IMR-90 (cell line): ENCODE results near the gene KCTD13. TPM values are rescaled to one million over a fixed set of nuclear protein-coding genes. Genes with fewer than 3 reads are reported as not detected.

ENCODE experiments used
- ATAC-seq: fragments of 200-7000 bp; cut with Tn5 transposase; 2 replicates; pipeline ENCODE4 v1.9.1; 2020; ENCODE audit warnings: low read depth, mild to moderate bottlenecking, moderate library complexity
- BruUV-seq: library from RNA; stranded (reverse); fragments of 400-500 nt; replicated peaks from 2 replicates; lab custom pipeline; 2021; lab: Mats Ljungman, UMichigan
- CTCF ChIA-PET: fragments of 300-600 bp; formaldehyde crosslinking; extraction: SDS; loops from one replicate; lab custom pipeline; 2021; ENCODE audit warnings: antibody characterized with exemption; lab: Yijun Ruan, JAX
- POLR2A ChIA-PET: fragments of 300-600 bp; sonication (Branson Sonifier 250); formaldehyde crosslinking; loops from one replicate; lab custom pipeline; 2022; ENCODE audit warnings: antibody characterized with exemption; ENCODE audit not compliant: unreplicated experiment; lab: Charles Lee
- DNase-seq: peaks from one replicate; pipeline ENCODE4 v3.0.0; 2013
- H2AFZ ChIP-seq: replicated peaks from 2 replicates; pipeline ENCODE3; 2013; ENCODE audit warnings: low read length, mild to moderate bottlenecking; ENCODE audit not compliant: poor library complexity
- H2AK5ac ChIP-seq: 2 replicates; pipeline ENCODE4 v1.6.1; 2013; ENCODE audit warnings: low read depth, low read length, inconsistent platforms
- H2AK9ac ChIP-seq: replicated peaks from 2 replicates; pipeline ENCODE3; 2013; ENCODE audit warnings: mild to moderate bottlenecking, low read depth, low read length, moderate library complexity; ENCODE audit not compliant: poor library complexity
- H2BK120ac ChIP-seq: 2 replicates; pipeline ENCODE4 v1.6.1; 2013; ENCODE audit warnings: low read depth, low read length, inconsistent platforms
- H2BK15ac ChIP-seq: 3 replicates; pipeline ENCODE4 v1.6.1; 2013; ENCODE audit warnings: low read depth, low read length, inconsistent platforms
- H2BK20ac ChIP-seq: 2 replicates; pipeline ENCODE4 v1.6.1; 2013; ENCODE audit warnings: low read depth, mild to moderate bottlenecking, inconsistent platforms, low read length, moderate library complexity
- H2BK5ac ChIP-seq: 2 replicates; pipeline ENCODE4 v1.6.1; 2013; ENCODE audit warnings: mild to moderate bottlenecking, low read depth, low read length, inconsistent platforms; ENCODE audit not compliant: poor library complexity, severe bottlenecking
- H3K14ac ChIP-seq: replicated peaks from 2 replicates; pipeline ENCODE4 v1.6.1; 2013; ENCODE audit warnings: low read depth, low read length, inconsistent platforms
- H3K18ac ChIP-seq: 2 replicates; pipeline ENCODE4 v1.6.1; 2013; ENCODE audit warnings: low read depth, low read length, control low read depth
- H3K23ac ChIP-seq: 2 replicates; pipeline ENCODE4 v1.6.1; 2013; ENCODE audit warnings: low read depth, low read length, inconsistent platforms
- H3K27ac ChIP-seq: 2 replicates; pipeline ENCODE4 v1.5.1; 2013; ENCODE audit warnings: mild to moderate bottlenecking, control low read depth, low read length; ENCODE audit not compliant: insufficient read depth
- H3K27me3 ChIP-seq: 2 replicates; pipeline ENCODE4 v1.6.1; 2013; ENCODE audit warnings: low read length; ENCODE audit not compliant: control insufficient read depth, insufficient read depth
- H3K36me3 ChIP-seq: 2 replicates; pipeline ENCODE4 v1.6.1; 2013; ENCODE audit warnings: low read length, mixed read lengths; ENCODE audit not compliant: control insufficient read depth, insufficient read depth
- H3K4ac ChIP-seq: 2 replicates; pipeline ENCODE4 v1.6.1; 2013; ENCODE audit warnings: low read depth, low read length, inconsistent platforms
- H3K4me1 ChIP-seq: 2 replicates; pipeline ENCODE4 v1.6.1; 2013; ENCODE audit warnings: low read length, mixed read lengths; ENCODE audit not compliant: control insufficient read depth, insufficient read depth
- H3K4me2 ChIP-seq: 2 replicates; pipeline ENCODE4 v1.6.1; 2013; ENCODE audit warnings: low read depth, mild to moderate bottlenecking, control low read depth, low read length, moderate library complexity
- H3K4me3 ChIP-seq: 2 replicates; pipeline ENCODE4 v1.5.1; 2013; ENCODE audit warnings: low read depth, mild to moderate bottlenecking, control low read depth, low read length, moderate library complexity; ENCODE audit not compliant: insufficient read depth
- H3K56ac ChIP-seq: 2 replicates; pipeline ENCODE4 v1.6.1; 2013; ENCODE audit warnings: low read length, inconsistent platforms; ENCODE audit not compliant: insufficient read depth; ENCODE audit errors: extremely low read depth
- H3K79me1 ChIP-seq, 2 experiments: 2 replicates each; pipeline ENCODE4 v1.6.1; 2013; ENCODE audit warnings: low read length in 2 of 2, inconsistent platforms in 1 of 2, low read depth in 1 of 2
- H3K9ac ChIP-seq: 2 replicates; pipeline ENCODE4 v1.6.1; 2013; ENCODE audit warnings: low read depth, low read length, control low read depth
- H3K9me1 ChIP-seq: 2 replicates; pipeline ENCODE4 v1.6.1; 2013; ENCODE audit warnings: low read length, inconsistent platforms; ENCODE audit not compliant: insufficient read depth
- H3K9me3 ChIP-seq: 2 replicates; pipeline ENCODE4 v1.6.1; 2013; ENCODE audit warnings: low read length; ENCODE audit not compliant: control insufficient read depth, insufficient read depth
- H4K20me1 ChIP-seq: 2 replicates; pipeline ENCODE4 v1.6.1; 2013; ENCODE audit warnings: low read length, inconsistent platforms; ENCODE audit not compliant: insufficient read depth
- H4K5ac ChIP-seq: 2 replicates; pipeline ENCODE4 v1.6.1; 2013; ENCODE audit warnings: mild to moderate bottlenecking, low read depth, low read length, control low read depth
- H4K8ac ChIP-seq, 2 experiments: 2 replicates each; pipeline ENCODE4 v1.6.1; 2013; ENCODE audit warnings: low read depth in 2 of 2, low read length in 2 of 2, control low read depth in 1 of 2, inconsistent platforms in 1 of 2
- H4K91ac ChIP-seq: 2 replicates; pipeline ENCODE4 v1.6.1; 2013; ENCODE audit warnings: low read depth, low read length, inconsistent platforms; ENCODE audit not compliant: insufficient read depth
- FOS ChIP-seq: fragments of 150-350 bp; IDR thresholded peaks from 2 replicates; pipeline ENCODE4 v1.6.1; 2016; ENCODE audit warnings: low read depth, low read length
- MXI1 ChIP-seq: IDR thresholded peaks from 2 replicates; pipeline ENCODE4 v1.6.1; 2012; ENCODE audit warnings: low read depth, mild to moderate bottlenecking, low read length, moderate library complexity, borderline replicate concordance
- POLR2A ChIP-seq: IDR thresholded peaks from 2 replicates; pipeline ENCODE4 v1.6.1; 2012; ENCODE audit warnings: mild to moderate bottlenecking, low read depth, low read length
- SMC3 ChIP-seq: fragments of 150-350 bp; IDR thresholded peaks from 2 replicates; pipeline ENCODE4 v1.6.1; 2016; ENCODE audit warnings: low read depth, mild to moderate bottlenecking, antibody characterized with exemption, low read length, moderate library complexity
- USF2 ChIP-seq: fragments of 150-350 bp; IDR thresholded peaks from 2 replicates; pipeline ENCODE4 v1.6.1; 2017; ENCODE audit warnings: mild to moderate bottlenecking, antibody characterized with exemption, low read length, low read depth
- WGBS, 2 experiments: methylation state at CpG; one replicate each; pipeline versions ENCODE4 v1.1.5 to v1.1.7; 2013; ENCODE audit warnings: missing lambda C conversion rate in 2 of 2; ENCODE audit not compliant: insufficient read length in 1 of 2; ENCODE audit errors: extremely low coverage in 2 of 2; 5-methylcytosine and 5-hydroxymethylcytosine counted together
- dilution Hi-C: fragments of 300-500 bp; cut with HindIII; formaldehyde crosslinking; loops from one replicate; pipeline ENCODE4 v1.14.3; 2018; ENCODE audit warnings: low sequenced_read_pairs; ENCODE audit not compliant: unreplicated experiment
- in situ Hi-C: fragments of 300-500 bp; cut with MboI; formaldehyde crosslinking; loops from 3 replicates; pipeline ENCODE4 v1.14.3; 2019; ENCODE audit warnings: low sequenced_read_pairs, inconsistent platforms, mixed read lengths
- intact Hi-C: fragments of 100-400 bp; cut with micrococcal nuclease; formaldehyde crosslinking; loops from 2 replicates; pipeline ENCODE4 v1.10.0; 2022
- polyA plus RNA-seq, 3 experiments: library from polyadenylated mRNA; depleted of rRNA; stranded (reverse); fragments of >200 nt; gene quantifications; 2 replicates each; pipeline ENCODE4 v1.2.3, GENCODE V29; 2012; ENCODE audit warnings: low replicate concordance in 1 of 3
- total RNA-seq: library from RNA; depleted of rRNA; stranded (reverse); fragments of >200 nt; gene quantifications from 2 replicates; pipeline ENCODE4 v1.2.3, GENCODE V29; 2012
- TF ChIP-seq, protein P1 (sequence below): fragments of 150-350 bp; IDR thresholded peaks from 2 replicates; pipeline ENCODE4 v1.6.1; 2016; ENCODE audit warnings: low read depth, mild to moderate bottlenecking, low read length, moderate library complexity, borderline replicate concordance

Gene KCTD13
- total and polyA plus RNA-seq, 2 of the 4 experiments (the other 2 are of a cell fraction) = 4.1 to 20.7 TPM

- no TSS peak for BruUV-seq
- H4K91ac ChIP-seq = no peak overlapping the region; the same call in 1 of the 2 replicates
- no peak overlapping the region for H3K9ac ChIP-seq
- no peak overlapping the region for H3K56ac ChIP-seq
- peaks cover 3% of the 10 kb centered on the region; the same call in 1 of the 2 replicates for H3K4me1 ChIP-seq
- ATAC-seq = no peak
- ChIA-PET CTCF (interaction anchor here (0.6 to 0.7 kb wide), 2 partner anchors 15 to 102 kb away, joined by 3 to 6 read pairs; no protein-coding TSS in a partner anchor), POLR2A (no interaction called here)
- H3K9me1 ChIP-seq = peaks cover 9% of the 10 kb centered on the region
- intact Hi-C loops = loop anchor here (2.0 to 5.0 kb wide), 3 partner anchors 41 to 131 kb away; partner anchors contain the start of genes HIRIP3, MVP and TAOK2
- H2BK20ac ChIP-seq = no peak overlapping the region
- dilution Hi-C loops = no loop called here
- H2BK5ac ChIP-seq = no peak overlapping the region
- H4K20me1 ChIP-seq = no peaks in the 10 kb centered on the region; the same call in 1 of the 2 replicates
- H3K36me3 ChIP-seq = peaks cover 18% of the 10 kb centered on the region
- H3K23ac ChIP-seq = no peak overlapping the region
- H3K4me2 ChIP-seq = peak overlapping the region; percentile 37
- H3K4me3 ChIP-seq = peak overlapping the region; percentile 20; the same call in 1 of the 2 replicates
- peak overlapping the region; percentile 29 for H2AK9ac ChIP-seq
- no peak overlapping the region for H3K14ac ChIP-seq
- no peak overlapping the region for H2BK120ac ChIP-seq
- H4K5ac ChIP-seq = peak overlapping the region; percentile 10
- in situ Hi-C loops = no loop called here
- DNase-seq = no peak
- H3K18ac ChIP-seq = no peak overlapping the region
- no peak overlapping the region for H3K4ac ChIP-seq
- peak overlapping the region; percentile 97 for H2AFZ ChIP-seq
- H2BK15ac ChIP-seq = no peak overlapping the region
- H3K27ac ChIP-seq = no peak overlapping the region
- H3K27me3 ChIP-seq = no peaks in the 10 kb centered on the region
- H2AK5ac ChIP-seq = no peak overlapping the region; the same call in 1 of the 2 replicates
- TF ChIP-seq USF2 = no peak
- no peak for TF ChIP-seq MXI1
- TF ChIP-seq POLR2A = no peak
- TF ChIP-seq FOS = no peak
- no peak for TF ChIP-seq SMC3
- TF ChIP-seq, protein P1, sequence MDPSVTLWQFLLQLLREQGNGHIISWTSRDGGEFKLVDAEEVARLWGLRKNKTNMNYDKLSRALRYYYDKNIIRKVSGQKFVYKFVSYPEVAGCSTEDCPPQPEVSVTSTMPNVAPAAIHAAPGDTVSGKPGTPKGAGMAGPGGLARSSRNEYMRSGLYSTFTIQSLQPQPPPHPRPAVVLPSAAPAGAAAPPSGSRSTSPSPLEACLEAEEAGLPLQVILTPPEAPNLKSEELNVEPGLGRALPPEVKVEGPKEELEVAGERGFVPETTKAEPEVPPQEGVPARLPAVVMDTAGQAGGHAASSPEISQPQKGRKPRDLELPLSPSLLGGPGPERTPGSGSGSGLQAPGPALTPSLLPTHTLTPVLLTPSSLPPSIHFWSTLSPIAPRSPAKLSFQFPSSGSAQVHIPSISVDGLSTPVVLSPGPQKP = no peak
- no peaks in the 10 kb centered on the region for H3K9me3 ChIP-seq
- WGBS, 2 experiments = no CpG with 5 or more reads among the region's 16 CpGs
- peak overlapping the region; percentile 20 to 57; a peak in 2 of 4 replicates for H4K8ac ChIP-seq
- H3K79me1 ChIP-seq = peaks cover 7 to 27% of the 10 kb centered on the region in 2 experiments; a peak in 3 of 4 replicates
Observed at GRCh38 chr16:29863669-29863984, 62.4 kb downstream of the KCTD13 start.
